Measurements from ENCODE around the gene FMO3.
A peak's percentile ranks its signal among the peaks of the same experiment; 100 is the strongest.

The FMO3 gene

DNA sequence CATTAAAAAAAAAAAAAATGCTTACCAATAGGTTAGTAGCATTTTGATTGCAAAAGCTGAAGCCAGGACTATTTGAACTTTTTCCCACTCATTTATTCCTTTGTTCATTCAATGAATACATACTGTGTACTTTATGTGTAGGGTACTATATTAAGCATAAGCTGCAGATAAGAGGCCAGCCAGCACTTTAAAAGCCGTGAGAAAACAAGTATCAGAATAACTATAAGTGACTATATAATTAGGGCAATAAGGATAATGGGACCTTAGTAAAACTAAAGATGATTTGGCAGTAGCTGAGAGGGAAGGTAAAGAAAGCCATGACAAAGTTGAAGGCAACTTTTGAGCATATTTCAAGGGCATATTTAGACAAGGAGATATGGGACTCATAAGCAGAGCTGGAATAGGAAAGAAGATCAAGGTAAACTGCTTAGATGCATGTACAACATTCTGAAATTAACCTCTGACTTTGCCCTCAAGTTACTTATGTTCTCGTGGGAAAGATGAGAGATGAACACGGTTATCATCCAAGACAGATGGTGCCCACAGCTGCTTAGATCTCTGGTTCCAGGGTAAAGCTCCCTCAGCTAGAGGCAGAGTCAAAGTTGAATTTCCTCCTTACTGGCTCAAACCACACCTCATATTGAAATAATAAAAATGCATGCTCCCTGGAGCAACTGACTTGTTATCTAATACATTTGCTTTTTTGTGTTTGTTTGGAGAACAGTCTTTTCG is 50.4 kb downstream of the FMO3 start:
- H3K9ac ChIP-seq (ENCODE audit: low read length): no peak overlapping the region
- no peaks in the 10 kb centered on the region for H3K36me3 ChIP-seq (replicated peaks; ENCODE audit: low read depth, low read length)
- H4K20me1 ChIP-seq (ENCODE audit: insufficient read depth, low read length): no peaks in the 10 kb centered on the region; the same call in 1 of the 2 replicates
- H3K27me3 ChIP-seq (ENCODE audit: low read depth, low read length): no peaks in the 10 kb centered on the region
- peaks cover 5% of the 10 kb centered on the region; the same call in 1 of the 2 replicates for H3K4me1 ChIP-seq (ENCODE audit: low read length)
- no peak overlapping the region for H2AFZ ChIP-seq (ENCODE audit: low read depth, low read length)
- no peaks in the 10 kb centered on the region for H3K9me3 ChIP-seq (ENCODE audit: insufficient read depth, low read length)
- TF ChIP-seq CTCF (IDR thresholded peaks at IDR 0.05; ENCODE audit: low read depth, low read length): no peak
- no peak for TF ChIP-seq EZH2phosphoT487 (IDR thresholded peaks at IDR 0.05; ENCODE audit: low read depth)
- no peak overlapping the region for H3K4me2 ChIP-seq (ENCODE audit: low read length)
- no peak overlapping the region for H3K4me3 ChIP-seq (ENCODE audit: low read length)
- H3K27ac ChIP-seq (ENCODE audit: low read length): no peak overlapping the region
- no peaks in the 10 kb centered on the region for H3K79me2 ChIP-seq (ENCODE audit: low read length)

DNA sequence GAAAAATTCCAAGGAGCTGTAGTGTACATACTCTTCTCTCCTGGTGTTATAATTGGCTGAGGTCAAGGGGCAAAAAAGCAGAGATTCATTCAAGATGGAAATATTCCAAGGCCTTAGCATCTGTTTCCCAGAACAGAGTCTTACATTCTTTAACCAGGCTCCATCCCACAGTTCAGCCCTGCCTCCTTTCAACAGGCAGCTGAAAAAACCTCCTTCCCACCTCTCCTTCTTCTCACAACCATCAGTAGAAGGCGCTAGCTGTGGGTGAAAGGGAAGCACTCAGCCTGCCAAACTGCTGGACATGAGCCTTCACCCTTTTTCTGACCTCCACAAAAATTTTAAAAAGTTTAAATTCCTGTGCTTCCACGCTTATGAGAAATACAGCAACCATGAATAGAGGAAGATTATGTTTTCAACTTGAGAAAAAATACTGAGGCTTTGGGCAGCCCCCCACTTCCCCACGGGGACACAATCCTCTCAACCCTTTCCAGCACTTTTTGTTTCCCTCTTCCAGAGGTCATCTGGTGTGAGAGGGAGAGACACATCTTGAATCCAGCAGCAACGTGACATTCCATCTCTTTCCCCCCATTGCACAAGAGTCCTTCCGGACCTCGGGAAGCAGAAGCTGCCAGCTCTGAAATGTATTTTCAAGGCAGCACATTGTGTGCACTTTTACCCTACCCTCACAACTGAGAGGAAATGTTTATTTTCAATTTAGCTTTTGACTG is 51.1 kb downstream of the FMO3 start:
- TF ChIP-seq EZH2phosphoT487 (IDR thresholded peaks at IDR 0.05; ENCODE audit: low read depth): no peak
- TF ChIP-seq CTCF (IDR thresholded peaks at IDR 0.05; ENCODE audit: low read depth, low read length): 0 out of 2 replicates have a peak, but pooled peaks have one; percentile 7
- Histone ChIP-seq H3K4me2 (ENCODE audit: low read length) (no peak overlapping the region), H3K36me3 (replicated peaks; ENCODE audit: low read depth, low read length) (no peaks in the 10 kb centered on the region), H3K4me1 (ENCODE audit: low read length) (peaks cover 5% of the 10 kb centered on the region; the same call in 1 of the 2 replicates), H2AFZ (ENCODE audit: low read depth, low read length) (no peak overlapping the region), H3K79me2 (ENCODE audit: low read length) (no peaks in the 10 kb centered on the region), H4K20me1 (ENCODE audit: insufficient read depth, low read length) (no peaks in the 10 kb centered on the region; the same call in 1 of the 2 replicates), H3K9ac (ENCODE audit: low read length) (no peak overlapping the region), H3K27me3 (ENCODE audit: low read depth, low read length) (no peaks in the 10 kb centered on the region), H3K9me3 (ENCODE audit: insufficient read depth, low read length) (no peaks in the 10 kb centered on the region), H3K4me3 (ENCODE audit: low read length) (no peak overlapping the region), H3K27ac (ENCODE audit: low read length) (no peak overlapping the region)

- no peaks in the 10 kb centered on the region for H3K27me3 ChIP-seq (ENCODE audit: low read depth, low read length)
- no peak overlapping the region for H3K9ac ChIP-seq (ENCODE audit: low read length)
- no peak overlapping the region for H3K27ac ChIP-seq (ENCODE audit: low read length)
- no peaks in the 10 kb centered on the region for H3K79me2 ChIP-seq (ENCODE audit: low read length)
- H3K4me3 ChIP-seq (ENCODE audit: low read length): no peak overlapping the region
- no peaks in the 10 kb centered on the region; the same call in 1 of the 2 replicates for H4K20me1 ChIP-seq (ENCODE audit: insufficient read depth, low read length)
- H3K4me1 ChIP-seq (ENCODE audit: low read length): peaks cover 4% of the 10 kb centered on the region; the same call in 1 of the 2 replicates
- TF ChIP-seq CTCF (IDR thresholded peaks at IDR 0.05; ENCODE audit: low read depth, low read length) (no peak), EZH2phosphoT487 (IDR thresholded peaks at IDR 0.05; ENCODE audit: low read depth) (no peak)
- H2AFZ ChIP-seq (ENCODE audit: low read depth, low read length): no peak overlapping the region
- no peak overlapping the region for H3K4me2 ChIP-seq (ENCODE audit: low read length)
- no peaks in the 10 kb centered on the region for H3K36me3 ChIP-seq (replicated peaks; ENCODE audit: low read depth, low read length)
- H3K9me3 ChIP-seq (ENCODE audit: insufficient read depth, low read length): no peaks in the 10 kb centered on the region
Measured at GRCh38 chr1:171142416-171143385, 52.0 kb downstream of the FMO3 start.

Measured in OCI-LY3 (cell line).